GM19099 (cell line): Measurements from ENCODE around the gene CEP41.

ENCODE experiments used
- POLR2A ChIP-seq: IDR thresholded peaks from 3 replicates; pipeline ENCODE4 v1.6.1; 2011; ENCODE audit warnings: low read depth; ENCODE audit not compliant: insufficient read length; ENCODE audit errors: extremely low read depth

Gene CEP41

DNA sequence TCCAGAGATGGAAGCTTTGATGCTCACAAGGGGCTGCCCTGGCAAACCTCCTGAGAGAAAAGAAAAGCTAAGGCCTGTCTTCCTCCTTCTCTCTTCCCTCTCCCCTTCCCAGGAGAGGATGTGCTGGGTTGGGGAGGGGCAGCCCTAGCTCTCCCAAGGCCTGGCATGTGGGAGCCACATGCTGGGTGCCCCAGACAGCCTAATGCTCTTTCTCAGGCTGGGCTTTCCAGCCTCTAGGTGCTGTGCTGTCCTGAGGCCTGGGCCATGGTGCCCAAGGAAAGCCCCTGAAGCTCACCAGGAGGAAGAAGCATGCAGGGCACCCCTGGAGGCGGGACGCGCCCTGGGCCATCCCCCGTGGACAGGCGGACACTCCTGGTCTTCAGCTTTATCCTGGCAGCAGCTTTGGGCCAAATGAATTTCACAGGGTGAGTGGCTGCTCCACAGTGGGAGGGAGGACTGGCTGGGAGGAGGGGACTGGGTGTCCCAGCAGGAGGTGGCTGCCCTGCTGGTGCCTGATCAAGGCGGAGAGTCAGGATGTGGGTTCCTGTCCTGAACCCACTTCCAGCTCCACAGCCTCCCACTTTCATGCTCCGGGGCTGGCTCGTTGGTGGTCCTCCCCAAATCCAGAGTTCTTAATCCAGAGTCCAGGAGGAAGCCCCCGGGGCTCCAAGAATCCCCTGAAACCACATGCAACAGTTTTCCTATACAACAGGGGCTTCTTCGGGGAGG, 94.5 kb downstream of the CEP41 start:
- TF ChIP-seq POLR2A: no peak

- TF ChIP-seq POLR2A: no peak
Observed at GRCh38 chr7:130345725-130346124, 95.1 kb downstream of the CEP41 start.

- no peak for TF ChIP-seq POLR2A
Observed at GRCh38 chr7:130345136-130345535, 95.7 kb downstream of the CEP41 start.

GRCh38 chr7:130344271-130344866, 96.4 kb downstream of the CEP41 start, which contains the start of gene CPA5:
Gene CPA5 (plus strand): TSS chr7:130344816. CDS start chr7:130346486, 1,670 bp downstream.
- no peak for TF ChIP-seq POLR2A
